ENCODE data around the gene FAM20A. TPM values are rescaled to one million over a fixed set of nuclear protein-coding genes. Genes with fewer than 3 reads are reported as not detected.

FAM20A gene
- polyA plus RNA-seq, 1 donor from 2014 or later, result not detected

- TF ChIP-seq EZH2 (IDR thresholded peaks at IDR 0.05; ENCODE audit: borderline replicate concordance, insufficient read depth, low read length, poor library complexity, severe bottlenecking) (no peak), REST (IDR thresholded peaks at IDR 0.05; ENCODE audit: borderline replicate concordance) (no peak), EP300 (conservative IDR thresholded peaks at IDR 0.05; ENCODE audit: poor library complexity, severe bottlenecking) (no peak), SMC3 (conservative IDR thresholded peaks at IDR 0.05; ENCODE audit: poor library complexity) (no peak), MXI1 (conservative IDR thresholded peaks at IDR 0.05; ENCODE audit: poor library complexity, severe bottlenecking) (no peak), RAD21 (conservative IDR thresholded peaks at IDR 0.05) (no peak), TAF1 (IDR thresholded peaks at IDR 0.05; ENCODE audit: low read depth) (no peak), POLR2AphosphoS5 (IDR thresholded peaks at IDR 0.05) (no peak), CTCF (IDR thresholded peaks at IDR 0.05; ENCODE audit: poor library complexity, severe bottlenecking) (no peak)
- no peak overlapping the region for H2AFZ ChIP-seq (ENCODE audit: low read depth, low read length)
- H3K9me2 ChIP-seq (ENCODE audit: insufficient read depth, low read length), result no peaks in the 10 kb centered on the region
- no peak overlapping the region for H3K9ac ChIP-seq (ENCODE audit: low read length)
- peaks cover 13% of the 10 kb centered on the region for H3K36me3 ChIP-seq (ENCODE audit: insufficient read depth, low read length)
- H3K79me2 ChIP-seq (replicated peaks; ENCODE audit: insufficient read depth, low read length), result no peaks in the 10 kb centered on the region
- no peaks in the 10 kb centered on the region for H3K27me3 ChIP-seq (ENCODE audit: insufficient read depth, low read depth, low read length)
- no peaks in the 10 kb centered on the region for H3K9me3 ChIP-seq (ENCODE audit: low read length)
- no peaks in the 10 kb centered on the region for H3F3A ChIP-seq (ENCODE audit: insufficient read depth, low read length, poor library complexity, severe bottlenecking)
- no peaks in the 10 kb centered on the region for H4K20me1 ChIP-seq (ENCODE audit: insufficient read depth)
- H3K4me2 ChIP-seq (ENCODE audit: low read length), result no peak overlapping the region
- no peak overlapping the region for H3K27ac ChIP-seq (ENCODE audit: low read length)
- no peak overlapping the region for H3K4me3 ChIP-seq (ENCODE audit: low read length)
Measured at GRCh38 chr17:68532826-68533225, 68.3 kb downstream of the FAM20A start.

GRCh38 chr17:68531252-68531651, 69.9 kb downstream of the FAM20A start:
- Histone ChIP-seq H2AFZ (ENCODE audit: low read depth, low read length) (no peak overlapping the region), H3K36me3 (ENCODE audit: insufficient read depth, low read length) (peaks cover 21% of the 10 kb centered on the region), H3F3A (ENCODE audit: insufficient read depth, low read length, poor library complexity, severe bottlenecking) (no peaks in the 10 kb centered on the region), H3K4me2 (ENCODE audit: low read length) (no peak overlapping the region), H3K9me2 (ENCODE audit: insufficient read depth, low read length) (no peaks in the 10 kb centered on the region), H3K9ac (ENCODE audit: low read length) (no peak overlapping the region), H3K79me2 (replicated peaks; ENCODE audit: insufficient read depth, low read length) (no peaks in the 10 kb centered on the region), H3K4me3 (ENCODE audit: low read length) (no peak overlapping the region), H4K20me1 (ENCODE audit: insufficient read depth) (no peaks in the 10 kb centered on the region), H3K27me3 (ENCODE audit: insufficient read depth, low read depth, low read length) (no peaks in the 10 kb centered on the region), H3K27ac (ENCODE audit: low read length) (no peak overlapping the region), H3K9me3 (ENCODE audit: low read length) (no peaks in the 10 kb centered on the region)
- TF ChIP-seq RAD21 (conservative IDR thresholded peaks at IDR 0.05) (no peak), TAF1 (IDR thresholded peaks at IDR 0.05; ENCODE audit: low read depth) (no peak), POLR2AphosphoS5 (IDR thresholded peaks at IDR 0.05) (no peak), SMC3 (conservative IDR thresholded peaks at IDR 0.05; ENCODE audit: poor library complexity) (no peak), CTCF (IDR thresholded peaks at IDR 0.05; ENCODE audit: poor library complexity, severe bottlenecking) (no peak), REST (IDR thresholded peaks at IDR 0.05; ENCODE audit: borderline replicate concordance) (no peak)

Data from neural cell (in vitro differentiated cells).